OCI-LY3 (cell line): ENCODE data around the gene SFI1.

Experiments
- CTCF ChIP-seq: fragments of 200-600, 300-600 bp; sonication (generic); IDR thresholded peaks from 2 replicates; pipeline ENCODE4 v1.5.1; 2014; ENCODE audit warnings: antibody characterized with exemption, low read length, low read depth
- EZH2phosphoT487 ChIP-seq: fragments of 200-600 bp; shearing (Covaris generic); IDR thresholded peaks from 2 replicates; pipeline ENCODE4 v1.6.1; 2018; ENCODE audit warnings: antibody characterized with exemption, mixed run types, low read depth

GRCh38 chr22:31646186-31647019, 150.1 kb downstream of the SFI1 start:
- TF ChIP-seq EZH2phosphoT487: no peak
- no peak for TF ChIP-seq CTCF
